ENCODE measurements around the gene LMCD1. TPM values are rescaled to one million over a fixed set of nuclear protein-coding genes. Genes with fewer than 3 reads are reported as not detected.
A peak's percentile ranks its signal among the peaks of the same experiment; 100 is the strongest.

LMCD1 gene
- total and polyA plus RNA-seq, 12 donors = 18.6 to 459 (median 45.7) TPM

DNA sequence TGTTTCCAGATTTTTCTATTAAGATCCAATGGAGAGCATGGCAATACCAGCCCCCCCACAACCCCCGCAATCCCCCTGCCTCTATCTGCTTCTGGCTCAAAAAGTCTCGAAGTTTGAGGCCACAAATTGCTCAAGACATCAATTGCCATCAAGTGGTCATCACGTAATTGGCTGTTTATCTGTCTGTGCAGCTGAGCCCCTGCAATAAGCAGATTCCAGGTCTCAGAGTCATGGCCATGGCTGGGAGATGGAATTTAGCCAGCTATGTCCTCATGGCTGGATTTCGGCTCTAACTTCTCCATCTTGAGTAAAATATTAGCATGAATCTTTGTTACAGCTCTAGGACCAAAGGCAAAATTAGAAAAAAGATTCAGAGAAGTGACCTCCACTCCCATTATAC lies 120.2 kb downstream of the LMCD1 start:
- H3K4me3 ChIP-seq = no peak overlapping the region
- DNase-seq (no peak), ATAC-seq (peak in 2 of 8 donors; percentile 6 to 37)
- WGBS, 2 donors = 84 to 85% methylated on average over 4 of the region's 4 CpGs
- TF ChIP-seq, protein P1, sequence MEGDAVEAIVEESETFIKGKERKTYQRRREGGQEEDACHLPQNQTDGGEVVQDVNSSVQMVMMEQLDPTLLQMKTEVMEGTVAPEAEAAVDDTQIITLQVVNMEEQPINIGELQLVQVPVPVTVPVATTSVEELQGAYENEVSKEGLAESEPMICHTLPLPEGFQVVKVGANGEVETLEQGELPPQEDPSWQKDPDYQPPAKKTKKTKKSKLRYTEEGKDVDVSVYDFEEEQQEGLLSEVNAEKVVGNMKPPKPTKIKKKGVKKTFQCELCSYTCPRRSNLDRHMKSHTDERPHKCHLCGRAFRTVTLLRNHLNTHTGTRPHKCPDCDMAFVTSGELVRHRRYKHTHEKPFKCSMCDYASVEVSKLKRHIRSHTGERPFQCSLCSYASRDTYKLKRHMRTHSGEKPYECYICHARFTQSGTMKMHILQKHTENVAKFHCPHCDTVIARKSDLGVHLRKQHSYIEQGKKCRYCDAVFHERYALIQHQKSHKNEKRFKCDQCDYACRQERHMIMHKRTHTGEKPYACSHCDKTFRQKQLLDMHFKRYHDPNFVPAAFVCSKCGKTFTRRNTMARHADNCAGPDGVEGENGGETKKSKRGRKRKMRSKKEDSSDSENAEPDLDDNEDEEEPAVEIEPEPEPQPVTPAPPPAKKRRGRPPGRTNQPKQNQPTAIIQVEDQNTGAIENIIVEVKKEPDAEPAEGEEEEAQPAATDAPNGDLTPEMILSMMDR (IDR thresholded peaks at IDR 0.05) = no peak
- no peaks in the 10 kb centered on the region for H3K27me3 ChIP-seq
- H3K27ac ChIP-seq = peak overlapping the region in 2 of 10 donors; percentile 4 to 45
- H3K4me1 ChIP-seq = peaks cover 6 to 20% (median 12%) of the 10 kb centered on the region in 9 donors
- H3K36me3 ChIP-seq = no peaks in the 10 kb centered on the region
- intact Hi-C loops (cut with DNase I) = loop anchor here in 6 of 10 donors (2.0 to 10.0 kb wide), 3 partner anchors 179 to 297 kb away; no protein-coding TSS in a partner anchor
- H3K9me3 ChIP-seq = peaks cover 0 to 12% (median 0%) of the 10 kb centered on the region in 11 donors

DNA sequence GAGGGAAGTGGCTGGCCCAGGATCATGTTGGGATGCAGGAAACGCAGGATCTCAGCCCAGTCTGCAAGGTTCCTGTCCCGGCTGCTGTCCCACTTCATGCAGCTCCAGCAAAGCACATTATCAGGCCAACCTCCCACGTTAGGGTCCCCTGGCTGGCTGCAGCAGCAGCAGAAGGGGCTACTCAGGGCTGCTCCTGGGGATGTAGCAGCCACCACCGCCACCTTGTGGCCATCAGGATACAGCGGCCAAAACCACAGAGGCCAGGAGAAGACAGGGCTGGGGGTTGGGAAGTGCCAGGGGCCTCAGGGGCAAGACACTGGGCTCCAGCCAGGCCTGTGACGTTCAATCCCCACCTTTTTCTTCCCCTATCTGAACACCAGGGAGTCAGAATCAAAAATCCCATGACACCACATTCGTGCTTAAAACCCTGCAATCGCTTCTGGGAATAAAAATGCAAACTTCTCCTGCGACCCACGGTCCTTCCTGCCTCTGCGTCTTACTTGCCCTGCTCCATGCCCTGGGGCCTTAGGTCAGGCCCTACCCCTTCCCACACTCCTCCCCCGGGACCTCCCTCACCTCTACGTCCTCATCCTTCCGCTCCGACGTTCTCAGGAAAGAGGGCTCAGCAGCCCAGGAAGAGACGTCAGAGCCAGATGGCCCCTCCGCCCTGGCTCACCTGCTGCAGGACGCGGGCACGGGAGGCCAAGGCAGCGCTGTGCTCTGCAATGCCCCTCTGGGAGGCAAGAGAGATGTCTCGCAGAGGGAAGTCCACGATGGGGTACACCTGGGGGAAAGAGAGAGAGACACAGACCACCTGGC lies 121.5 kb downstream of the LMCD1 start:
- 27 to 44% methylated on average over 24 of the region's 24 CpGs for WGBS, 2 donors
- peak overlapping the region in 2 of 10 donors; percentile 18 for H3K4me3 ChIP-seq

DNA sequence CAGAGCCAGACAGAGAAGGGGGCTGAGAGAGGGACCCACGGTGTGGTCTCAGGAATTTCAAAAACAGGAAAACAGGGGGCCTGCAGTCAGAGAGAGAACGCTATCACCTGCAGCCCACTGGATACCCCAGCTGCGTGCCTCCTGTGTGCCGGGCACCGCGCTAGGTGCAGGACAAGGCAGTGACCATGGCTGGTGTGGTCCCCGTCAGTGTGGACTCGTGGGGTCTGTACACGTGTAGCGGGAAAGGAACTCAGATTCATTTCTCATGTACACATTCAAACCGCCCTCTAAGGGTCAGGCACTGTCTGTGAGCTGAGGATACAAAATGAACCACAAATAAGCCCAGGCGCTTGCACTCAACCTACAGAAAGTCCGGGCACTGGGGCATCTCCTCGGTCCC lies 122.1 kb downstream of the LMCD1 start:
- WGBS, 2 donors = 86 to 90% methylated on average over 14 of the region's 14 CpGs
- no peaks in the 10 kb centered on the region for H3K36me3 ChIP-seq
- TF ChIP-seq, protein P1 (IDR thresholded peaks at IDR 0.05) = no peak
- peaks cover 6 to 20% (median 12%) of the 10 kb centered on the region in 9 donors for H3K4me1 ChIP-seq
- no peak overlapping the region for H3K27ac ChIP-seq
- intact Hi-C loops (cut with DNase I) = loop anchor here in 8 of 10 donors (1.0 to 10.0 kb wide), 4 partner anchors 181 to 299 kb away; no protein-coding TSS in a partner anchor
- H3K4me3 ChIP-seq = no peak overlapping the region
- no peaks in the 10 kb centered on the region for H3K27me3 ChIP-seq
- DNase-seq (no peak), ATAC-seq (peak in 1 of 8 donors; percentile 58)
- peaks cover 0 to 9% (median 0%) of the 10 kb centered on the region in 11 donors for H3K9me3 ChIP-seq

More for the DNA sequence above, 121.5 kb downstream of the LMCD1 start:
- peaks cover 0 to 12% (median 0%) of the 10 kb centered on the region in 11 donors for H3K9me3 ChIP-seq
- peaks cover 6 to 20% (median 12%) of the 10 kb centered on the region in 9 donors for H3K4me1 ChIP-seq
- DNase-seq (peak; percentile 61 to 74), ATAC-seq (peak; percentile 82 to 92 (median 86))
- no peaks in the 10 kb centered on the region for H3K27me3 ChIP-seq
- intact Hi-C loops (cut with DNase I) = loop anchor here in 8 of 10 donors (1.0 to 10.0 kb wide), 4 partner anchors 180 to 298 kb away; no protein-coding TSS in a partner anchor
- H3K27ac ChIP-seq = no peak overlapping the region
- TF ChIP-seq, protein P1 (IDR thresholded peaks at IDR 0.05) = peak; percentile 75 to 94 (median 91)
- H3K36me3 ChIP-seq = no peaks in the 10 kb centered on the region

Other genes with a start within 250 kb of the LMCD1 start
- gene SSUH2, start 143.0 kb downstream of the LMCD1 start, total RNA-seq = 1 to 10 TPM in 9 of 10 donors, under 1 TPM in 1; 0.88 to 4.7 (median 1.7) TPM
- gene SSUH2, start 143.0 kb downstream of the LMCD1 start, polyA plus RNA-seq = 1 to 10 TPM in 1 of 2 donors, under 1 TPM in 1; 0.78 to 6.1 TPM
- 10 to 100 TPM; 20.9 to 32.4 (median 24.9) TPM for gene CAV3, start 232.0 kb downstream of the LMCD1 start, total RNA-seq
- gene CAV3, start 232.0 kb downstream of the LMCD1 start, polyA plus RNA-seq = 10 to 100 TPM; 16.8 to 19.0 TPM

Measured in heart right ventricle (tissue), 16 donors.